ENCODE measurements around the gene SMIM36.
"Not testable (repeated sequence)": the region's sequence is repeated elsewhere in the genome, so short reads cannot be mapped to it uniquely, and the experiment has no call there.

The SMIM36 gene

GRCh38 chr17:55451758-55452138, 59.5 kb downstream of the SMIM36 start:
- DNase-seq (ENCODE audit: extremely low spot score), result no peak
- POLR2A ChIA-PET, result interaction anchor here (0.6 kb wide), 2 partner anchors 11 to 1462 kb away, joined by 4 to 5 read pairs; partner anchors contain the start of gene TRIM25
- no peak for TF ChIP-seq CTCF (IDR thresholded peaks at IDR 0.05; ENCODE audit: control extremely low read depth, extremely low read depth, low read depth, missing control alignments)
- CTCF ChIA-PET, result interaction anchor here (1.6 kb wide), 1 partner anchor 9 kb away, joined by 6 read pairs; no protein-coding TSS in a partner anchor

GRCh38 chr17:55451203-55451641, 60.0 kb downstream of the SMIM36 start:
- no peak for DNase-seq (ENCODE audit: extremely low spot score)
- ChIA-PET POLR2A (interaction anchor here (0.6 kb wide), 1 partner anchor 11 kb away, joined by 4 read pairs; no protein-coding TSS in a partner anchor), CTCF (interaction anchor here (1.6 kb wide), 1 partner anchor 9 kb away, joined by 6 read pairs; no protein-coding TSS in a partner anchor)
- no peak for TF ChIP-seq CTCF (IDR thresholded peaks at IDR 0.05; ENCODE audit: control extremely low read depth, extremely low read depth, low read depth, missing control alignments)

- no peak for DNase-seq (ENCODE audit: extremely low spot score)
- no peak for TF ChIP-seq CTCF (IDR thresholded peaks at IDR 0.05; ENCODE audit: control extremely low read depth, extremely low read depth, low read depth, missing control alignments)
- POLR2A ChIA-PET, result no interaction called here
- CTCF ChIA-PET, result interaction anchor here (1.6 kb wide), 1 partner anchor 8 kb away, joined by 6 read pairs; no protein-coding TSS in a partner anchor
Measured at GRCh38 chr17:55450232-55450825, 60.9 kb downstream of the SMIM36 start.

GRCh38 chr17:55448681-55449080, 62.6 kb downstream of the SMIM36 start:
- DNase-seq (ENCODE audit: extremely low spot score), result no peak
- TF ChIP-seq CTCF (IDR thresholded peaks at IDR 0.05; ENCODE audit: control extremely low read depth, extremely low read depth, low read depth, missing control alignments), result no peak
- POLR2A ChIA-PET, result no interaction called here
- CTCF ChIA-PET, result interaction anchor here (1.3 kb wide), 1 partner anchor 66 kb away, joined by 3 read pairs; no protein-coding TSS in a partner anchor

GRCh38 chr17:55446581-55447205, 64.6 kb downstream of the SMIM36 start:
- no peak for TF ChIP-seq CTCF (IDR thresholded peaks at IDR 0.05; ENCODE audit: control extremely low read depth, extremely low read depth, low read depth, missing control alignments)
- ChIA-PET CTCF (interaction anchor here (1.1 to 1.2 kb wide), 2 partner anchors 9 to 47 kb away, joined by 3 read pairs; no protein-coding TSS in a partner anchor), POLR2A (no interaction called here)
- DNase-seq (ENCODE audit: extremely low spot score), result no peak

- DNase-seq (ENCODE audit: extremely low spot score); POLR2A ChIA-PET: not testable (repeated sequence)
- CTCF ChIA-PET, result interaction anchor here (1.1 kb wide), 2 partner anchors 30 to 47 kb away, joined by 3 read pairs; no protein-coding TSS in a partner anchor
Measured at GRCh38 chr17:55446004-55446403, 65.2 kb downstream of the SMIM36 start.
